ENCODE data around the gene SEPHS1. TPM values are rescaled to one million over a fixed set of nuclear protein-coding genes. Genes with fewer than 3 reads are reported as not detected.

Gene SEPHS1
- total and polyA plus RNA-seq, 2 donors (not counting 1 experiment from before 2014, with no cell fraction given): 14.7 to 29.1 TPM

GRCh38 chr10:13346283-13347042 lies 1.6 kb downstream of the SEPHS1 start:
- Histone ChIP-seq H3K4me1 (ENCODE audit: control insufficient read depth in 2 of 2, insufficient read depth in 2 of 2, low read length in 2 of 2) (peaks cover 22 to 34% of the 10 kb centered on the region in 2 donors), H3K79me2 (ENCODE audit: control insufficient read depth, insufficient read depth, low read length) (peaks cover 54% of the 10 kb centered on the region), H3K4me2 (replicated peaks; ENCODE audit: low read depth, low read length, poor library complexity, severe bottlenecking) (peak overlapping the region; percentile 81), H3K4me3 (ENCODE audit: control extremely low read depth in 1 of 5, extremely low read depth in 1 of 5, insufficient read depth in 1 of 5, low read depth in 2 of 5, low read length in 4 of 5) (peak overlapping the region; percentile 26 to 82 (median 61)), H3K27me3 (replicated peaks in 1 of 4; ENCODE audit: control extremely low read depth in 1 of 4, control insufficient read depth in 3 of 4, insufficient read depth in 4 of 4, low read length in 3 of 4) (peaks cover 0 to 16% (median 6%) of the 10 kb centered on the region in 4 experiments), H3K36me3 (replicated peaks in 1 of 2; ENCODE audit: control extremely low read depth in 1 of 2, control insufficient read depth in 1 of 2, extremely low read depth in 1 of 2, insufficient read depth in 2 of 2, low read length in 1 of 2) (no peaks in the 10 kb centered on the region), H3K9me3 (ENCODE audit: control extremely low read depth in 1 of 3, control insufficient read depth in 2 of 3, insufficient read depth in 1 of 3, low read length in 2 of 3) (no peaks in the 10 kb centered on the region), H4K20me1 (ENCODE audit: control insufficient read depth, insufficient read depth, low read length, poor library complexity, severe bottlenecking) (no peaks in the 10 kb centered on the region), H3K9ac (ENCODE audit: low read length) (peak overlapping the region; percentile 77), H2AFZ (ENCODE audit: insufficient read depth, low read depth, low read length, poor library complexity, severe bottlenecking) (peak overlapping the region; percentile 73), H3K27ac (ENCODE audit: low read length in 2 of 2) (peak overlapping the region; percentile 54 to 82)
- H3K27me3 Mint-ChIP-seq: no peaks in the 10 kb centered on the region
- H3K4me1 Mint-ChIP-seq: peaks cover 46% of the 10 kb centered on the region
- intact Hi-C loops (cut with micrococcal nuclease): loop anchor here (1.0 kb wide), 1 partner anchor 44 kb away; no protein-coding TSS in a partner anchor
- WGBS (ENCODE audit: insufficient coverage): 64% methylated on average over 9 of the region's 18 CpGs
- H3K4me3 Mint-ChIP-seq: peak overlapping the region; percentile 81
- POLR2A ChIA-PET: no interaction called here
- ATAC-seq (ENCODE audit: low read depth) (no peak), DNase-seq (no peak)
- CTCF ChIA-PET: interaction anchor here (1.0 kb wide), 1 partner anchor 17 kb away, joined by 3 read pairs; no protein-coding TSS in a partner anchor
- no peak for TF ChIP-seq CTCF (IDR thresholded peaks at IDR 0.05)
- no peak for TF ChIP-seq EZH2 (IDR thresholded peaks at IDR 0.05; ENCODE audit: borderline replicate concordance, insufficient read depth, low read depth, low read length, poor library complexity, severe bottlenecking)
- no peaks in the 10 kb centered on the region for H3K9me3 Mint-ChIP-seq (ENCODE audit: insufficient read depth)
- peak overlapping the region; percentile 83 for H3K27ac Mint-ChIP-seq
